ENCODE data around the gene CCDC112. TPM values are rescaled to one million over a fixed set of nuclear protein-coding genes. Genes with fewer than 3 reads are reported as not detected.
A peak's percentile ranks its signal among the peaks of the same experiment; 100 is the strongest.
"Not testable (repeated sequence)": the region's sequence is repeated elsewhere in the genome, so short reads cannot be mapped to it uniquely, and the experiment has no call there.

The CCDC112 gene
- total RNA-seq, 2 experiments from 2014 or later, result 2.2 to 2.4 TPM

- H3K36me3 Mint-ChIP-seq, result peaks cover 8% of the 10 kb centered on the region
- no peak for ATAC-seq (ENCODE audit: low read depth)
- DNase-seq, result no peak
- POLR2A ChIA-PET, result no interaction called here
- no peak overlapping the region for H3K27ac Mint-ChIP-seq
- no peak overlapping the region for H3K4me3 Mint-ChIP-seq
- H3K9me3 Mint-ChIP-seq, result no peaks in the 10 kb centered on the region
- no peaks in the 10 kb centered on the region for H3K27me3 Mint-ChIP-seq
- H3K4me1 Mint-ChIP-seq, result peaks cover 12% of the 10 kb centered on the region
These were observed 31.7 kb downstream of the CCDC112 start for GRCh38 chr5:115264786-115265185.

- peaks cover 20% of the 10 kb centered on the region for H3K4me1 Mint-ChIP-seq
- no peak for ATAC-seq (ENCODE audit: low read depth)
- H3K36me3 Mint-ChIP-seq, result peaks cover 14% of the 10 kb centered on the region
- H3K27me3 Mint-ChIP-seq, result no peaks in the 10 kb centered on the region
- no peaks in the 10 kb centered on the region for H3K9me3 Mint-ChIP-seq
- DNase-seq, result no peak
- H3K27ac Mint-ChIP-seq, result peak overlapping the region; percentile 86
- POLR2A ChIA-PET, result interaction anchor here (1.0 kb wide), 1 partner anchor 281 kb away, joined by 4 read pairs; the partner anchor contains the start of gene FEM1C
- peak overlapping the region; percentile 88 for H3K4me3 Mint-ChIP-seq
These were observed 33.4 kb downstream of the CCDC112 start for GRCh38 chr5:115263078-115263380.

- no peaks in the 10 kb centered on the region for H3K9me3 Mint-ChIP-seq
- no peaks in the 10 kb centered on the region for H3K27me3 Mint-ChIP-seq
- DNase-seq (peak; percentile 77), ATAC-seq (ENCODE audit: low read depth) (peak; percentile 90)
- H3K36me3 Mint-ChIP-seq, result peaks cover 14% of the 10 kb centered on the region
- peaks cover 20% of the 10 kb centered on the region for H3K4me1 Mint-ChIP-seq
- peak within 1 kb of the TSS; percentile 86 for H3K27ac Mint-ChIP-seq
- POLR2A ChIA-PET, result interaction anchor here (1.0 kb wide), 2 partner anchors 34 to 282 kb away, joined by 3 to 4 read pairs; partner anchors contain the start of gene FEM1C
- H3K4me3 Mint-ChIP-seq, result peak within 1 kb of the TSS; percentile 88
These were observed 34.0 kb downstream of the CCDC112 start, which contains the start of gene PGGT1B for GRCh38 chr5:115262321-115263077. PGGT1B (minus strand) TSS chr5:115262877; CDS start chr5:115262851, 26 bp downstream.

- Mint-ChIP-seq H3K36me3 (peaks cover 15% of the 10 kb centered on the region), H3K9me3 (no peaks in the 10 kb centered on the region), H3K4me1 (peaks cover 20% of the 10 kb centered on the region), H3K4me3 (peak overlapping the region; percentile 88), H3K27me3 (no peaks in the 10 kb centered on the region), H3K27ac (peak overlapping the region; percentile 86)
- peak; percentile 7 for ATAC-seq (ENCODE audit: low read depth)
- POLR2A ChIA-PET, result interaction anchor here (1.0 kb wide), 1 partner anchor 34 kb away, joined by 3 read pairs; no protein-coding TSS in a partner anchor
- no peak for DNase-seq
These were observed 34.5 kb downstream of the CCDC112 start for GRCh38 chr5:115262011-115262320.

- ATAC-seq (ENCODE audit: low read depth) (no peak), DNase-seq (no peak)
- no peaks in the 10 kb centered on the region for H3K9me3 Mint-ChIP-seq
- POLR2A ChIA-PET, result interaction anchor here (0.7 kb wide), 1 partner anchor 148 kb away, joined by 5 read pairs; no protein-coding TSS in a partner anchor
- H3K27ac Mint-ChIP-seq, result no peak overlapping the region
- no peaks in the 10 kb centered on the region for H3K27me3 Mint-ChIP-seq
- H3K4me1 Mint-ChIP-seq, result peaks cover 20% of the 10 kb centered on the region
- H3K4me3 Mint-ChIP-seq, result no peak overlapping the region
- H3K36me3 Mint-ChIP-seq, result peaks cover 23% of the 10 kb centered on the region
These were observed 36.2 kb downstream of the CCDC112 start for GRCh38 chr5:115260248-115260647.

GRCh38 chr5:115257981-115258380, 38.5 kb downstream of the CCDC112 start:
- no peaks in the 10 kb centered on the region for H3K9me3 Mint-ChIP-seq
- no peak for DNase-seq
- no peak for ATAC-seq (ENCODE audit: low read depth)
- H3K36me3 Mint-ChIP-seq, result peaks cover 27% of the 10 kb centered on the region
- POLR2A ChIA-PET, result no interaction called here
- peaks cover 23% of the 10 kb centered on the region for H3K4me1 Mint-ChIP-seq
- H3K27me3 Mint-ChIP-seq, result no peaks in the 10 kb centered on the region
- H3K4me3 Mint-ChIP-seq, result no peak overlapping the region
- H3K27ac Mint-ChIP-seq, result no peak overlapping the region

GRCh38 chr5:115249379-115249778, 47.1 kb downstream of the CCDC112 start:
- H3K4me3 Mint-ChIP-seq; POLR2A ChIA-PET; H3K27ac Mint-ChIP-seq; H3K9me3 Mint-ChIP-seq; ATAC-seq (ENCODE audit: low read depth); H3K4me1 Mint-ChIP-seq; DNase-seq; H3K27me3 Mint-ChIP-seq: not testable (repeated sequence)
- peaks cover 11% of the 10 kb centered on the region for H3K36me3 Mint-ChIP-seq

- Mint-ChIP-seq H3K4me1 (peaks cover 5% of the 10 kb centered on the region), H3K27me3 (no peaks in the 10 kb centered on the region), H3K4me3 (no peak overlapping the region), H3K9me3 (no peaks in the 10 kb centered on the region), H3K36me3 (peaks cover 6% of the 10 kb centered on the region), H3K27ac (no peak overlapping the region)
- DNase-seq (no peak), ATAC-seq (ENCODE audit: low read depth) (peak; percentile 61)
- POLR2A ChIA-PET, result no interaction called here
These were observed 50.0 kb downstream of the CCDC112 start for GRCh38 chr5:115246361-115246991.

GRCh38 chr5:115243412-115243811, 53.0 kb downstream of the CCDC112 start:
- Mint-ChIP-seq H3K4me3 (no peak overlapping the region), H3K27ac (no peak overlapping the region), H3K36me3 (no peaks in the 10 kb centered on the region), H3K27me3 (no peaks in the 10 kb centered on the region), H3K9me3 (no peaks in the 10 kb centered on the region), H3K4me1 (peaks cover 5% of the 10 kb centered on the region)
- POLR2A ChIA-PET, result no interaction called here
- ATAC-seq (ENCODE audit: low read depth), result no peak
- DNase-seq, result no peak

GRCh38 chr5:115241881-115242642, 54.4 kb downstream of the CCDC112 start:
- H3K9me3 Mint-ChIP-seq, result no peaks in the 10 kb centered on the region
- no peak for ATAC-seq (ENCODE audit: low read depth)
- H3K27ac Mint-ChIP-seq, result no peak overlapping the region
- peaks cover 5% of the 10 kb centered on the region for H3K4me1 Mint-ChIP-seq
- H3K4me3 Mint-ChIP-seq, result no peak overlapping the region
- no peaks in the 10 kb centered on the region for H3K27me3 Mint-ChIP-seq
- POLR2A ChIA-PET, result no interaction called here
- H3K36me3 Mint-ChIP-seq, result peaks cover 3% of the 10 kb centered on the region
- DNase-seq, result no peak

- no peaks in the 10 kb centered on the region for H3K27me3 Mint-ChIP-seq
- H3K4me3 Mint-ChIP-seq, result no peak overlapping the region
- H3K36me3 Mint-ChIP-seq, result peaks cover 8% of the 10 kb centered on the region
- H3K27ac Mint-ChIP-seq, result no peak overlapping the region
- DNase-seq (no peak), ATAC-seq (ENCODE audit: low read depth) (no peak)
- no peaks in the 10 kb centered on the region for H3K9me3 Mint-ChIP-seq
- POLR2A ChIA-PET, result no interaction called here
- no peaks in the 10 kb centered on the region for H3K4me1 Mint-ChIP-seq
These were observed 59.4 kb downstream of the CCDC112 start for GRCh38 chr5:115237066-115237465.

- Mint-ChIP-seq H3K36me3 (peaks cover 8% of the 10 kb centered on the region), H3K4me1 (no peaks in the 10 kb centered on the region), H3K27ac (no peak overlapping the region), H3K4me3 (no peak overlapping the region), H3K9me3 (no peaks in the 10 kb centered on the region), H3K27me3 (no peaks in the 10 kb centered on the region)
- ATAC-seq (ENCODE audit: low read depth) (no peak), DNase-seq (no peak)
- POLR2A ChIA-PET, result no interaction called here
These were observed 59.9 kb downstream of the CCDC112 start for GRCh38 chr5:115236599-115236998.

GRCh38 chr5:115231598-115231997, 64.9 kb downstream of the CCDC112 start:
- Mint-ChIP-seq H3K36me3 (peaks cover 31% of the 10 kb centered on the region), H3K27me3 (no peaks in the 10 kb centered on the region), H3K4me3 (no peak overlapping the region), H3K9me3 (no peaks in the 10 kb centered on the region), H3K4me1 (peaks cover 6% of the 10 kb centered on the region), H3K27ac (no peak overlapping the region)
- DNase-seq (no peak), ATAC-seq (ENCODE audit: low read depth) (no peak)
- POLR2A ChIA-PET, result no interaction called here
